NCI-H2029 treated with DMSO at 0.1 percent for 48 hours (cell line): ENCODE results near the gene FOXN1.
"Not testable (repeated sequence)": the region's sequence is repeated elsewhere in the genome, so short reads cannot be mapped to it uniquely, and the experiment has no call there.

Experiments used
- DNase-seq: peaks from one replicate; lab custom pipeline; 2025; lab: John Stamatoyannopoulos, UW

Gene FOXN1

GRCh38 chr17:28500712-28501379 is 5.3 kb upstream of the FOXN1 start:
- DNase-seq = no peak

DNA sequence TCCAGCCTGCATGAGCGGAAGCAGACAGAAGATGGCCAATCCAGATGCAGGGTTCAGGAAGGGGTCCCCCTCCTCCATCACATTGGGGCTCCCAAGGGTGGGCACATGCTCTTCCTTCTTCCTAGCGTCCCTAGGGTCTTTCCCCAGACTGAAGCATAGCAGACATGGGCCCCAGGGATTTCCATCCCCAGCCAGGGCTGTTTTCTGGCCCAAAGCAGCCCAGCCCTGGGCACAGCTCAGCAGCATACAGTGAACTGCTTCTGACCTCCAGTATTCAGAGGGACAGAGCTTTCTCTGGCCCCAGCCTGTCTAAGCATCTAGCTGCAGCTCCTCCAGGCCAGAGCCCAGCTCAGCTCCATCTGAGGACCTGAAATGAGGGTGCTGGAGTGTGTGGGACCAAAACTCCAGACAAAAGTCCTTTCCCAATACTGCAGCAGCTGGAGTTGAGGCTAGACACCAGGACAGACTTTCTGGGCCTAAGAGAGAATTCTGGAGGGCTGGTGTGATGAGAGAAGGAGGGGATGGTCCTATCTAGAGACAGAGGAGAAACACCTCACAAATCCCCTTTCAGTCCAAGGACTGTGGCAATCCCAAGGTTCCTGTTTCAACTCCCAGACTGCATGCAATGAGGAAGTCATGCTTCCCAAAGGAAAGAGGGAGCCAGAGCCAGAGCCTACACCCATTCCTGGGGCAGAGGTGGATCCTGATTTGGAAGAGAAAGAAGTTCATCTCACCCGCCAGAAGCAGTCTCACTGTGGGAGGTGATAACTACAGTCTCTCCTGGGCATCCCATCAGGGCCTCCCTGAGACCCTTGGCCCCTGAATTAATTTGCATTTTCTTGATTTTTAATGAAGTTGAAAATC is 4.5 kb upstream of the FOXN1 start:
- DNase-seq = no peak

DNA sequence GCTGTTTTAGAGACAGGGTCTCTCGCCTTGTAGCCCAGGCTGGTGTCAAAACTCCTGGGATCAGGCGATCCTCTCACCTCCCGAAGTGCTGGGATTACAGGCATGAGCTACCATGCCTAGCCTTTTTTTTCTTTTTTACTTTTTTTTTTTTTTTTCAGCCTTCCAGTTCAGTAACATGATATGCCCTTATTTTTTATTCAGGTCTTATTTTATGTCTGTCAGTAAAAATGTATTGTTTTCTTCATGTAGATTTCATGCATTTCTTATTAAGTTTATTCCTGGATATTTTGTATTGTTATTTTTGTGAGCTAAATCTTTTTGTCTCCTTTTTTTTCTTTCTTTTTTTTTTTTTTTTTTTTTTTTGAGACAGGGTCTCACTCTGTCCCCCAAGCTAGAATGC is 2.7 kb upstream of the FOXN1 start:
- DNase-seq = no peak

DNA sequence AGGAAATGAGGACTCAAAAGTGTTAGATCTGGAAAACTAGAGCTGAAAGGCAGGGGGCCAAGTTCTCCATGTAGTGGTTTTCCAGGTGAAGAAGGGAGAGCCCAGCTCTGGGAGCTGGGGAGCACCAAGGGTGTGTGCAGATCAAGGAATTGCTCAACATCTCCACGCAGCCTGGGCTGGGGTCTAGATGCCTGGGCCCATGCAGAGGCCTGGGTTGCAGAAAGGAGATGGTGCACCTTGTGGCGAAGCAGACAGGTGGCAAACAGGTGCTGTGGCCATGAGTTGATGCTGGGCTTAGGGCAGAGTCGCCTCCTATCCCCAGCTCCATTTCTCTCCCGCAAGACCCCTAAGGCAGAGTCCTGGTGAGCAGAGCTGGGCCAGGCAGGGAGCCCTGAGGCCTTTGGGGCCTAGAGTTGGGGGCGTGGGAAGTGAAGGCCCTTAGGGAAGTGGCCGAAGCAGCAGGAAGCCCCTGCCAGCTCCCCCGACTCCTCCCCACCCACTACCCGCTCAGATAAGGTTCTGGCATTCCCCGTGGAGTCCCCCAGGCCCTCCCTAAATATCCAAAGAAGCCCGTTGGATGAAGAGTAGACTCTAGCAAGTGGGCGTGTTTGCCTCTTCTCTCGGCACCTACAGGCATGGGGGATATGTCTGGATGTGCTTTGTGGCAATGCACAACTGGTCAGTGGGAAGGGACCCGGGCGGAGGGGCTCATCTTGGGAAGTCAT is 777 bp downstream of the FOXN1 start:
- DNase-seq = no peak

DNA sequence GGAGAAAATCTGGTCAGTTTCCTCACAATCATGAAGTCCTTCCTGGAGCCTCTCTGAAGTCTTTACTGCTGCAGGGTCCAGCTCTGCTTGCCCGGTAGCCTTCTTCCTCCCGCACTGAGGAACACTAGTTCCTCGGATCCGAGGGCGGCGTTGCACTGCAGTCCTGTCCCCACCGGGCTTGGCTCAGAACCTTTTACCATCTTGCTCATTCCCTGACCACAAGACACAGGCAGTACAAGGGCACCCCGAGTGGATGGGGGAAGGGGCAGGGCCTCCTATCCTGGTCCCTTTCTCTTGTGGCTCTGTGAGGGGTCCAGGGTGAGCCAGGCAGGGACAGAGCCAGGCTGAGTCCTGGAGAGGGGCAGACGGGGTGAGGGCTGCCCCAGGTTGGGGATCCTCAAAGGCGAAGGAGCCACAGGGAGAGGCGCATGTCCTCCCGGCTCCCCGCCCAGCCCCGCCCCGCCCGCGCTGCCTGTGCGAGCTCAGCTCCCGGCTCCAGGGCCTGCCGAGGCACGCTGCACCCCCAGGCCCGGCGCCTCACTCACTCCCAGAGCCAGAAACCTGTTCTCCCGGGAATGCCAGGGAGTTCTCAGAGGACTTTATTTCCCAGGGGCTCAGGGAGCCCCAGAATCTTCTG is 1.5 kb downstream of the FOXN1 start:
- no peak for DNase-seq

- no peak for DNase-seq
Measured at GRCh38 chr17:28508211-28508724, 2.1 kb downstream of the FOXN1 start.

- no peak for DNase-seq
Measured at GRCh38 chr17:28509789-28510188, 3.6 kb downstream of the FOXN1 start.

- no peak for DNase-seq
Measured at GRCh38 chr17:28511858-28512461, 5.8 kb downstream of the FOXN1 start.

GRCh38 chr17:28513476-28513875 is 7.3 kb downstream of the FOXN1 start:
- DNase-seq = no peak

- DNase-seq = no peak
Measured at GRCh38 chr17:28514561-28515002, 8.4 kb downstream of the FOXN1 start.

DNA sequence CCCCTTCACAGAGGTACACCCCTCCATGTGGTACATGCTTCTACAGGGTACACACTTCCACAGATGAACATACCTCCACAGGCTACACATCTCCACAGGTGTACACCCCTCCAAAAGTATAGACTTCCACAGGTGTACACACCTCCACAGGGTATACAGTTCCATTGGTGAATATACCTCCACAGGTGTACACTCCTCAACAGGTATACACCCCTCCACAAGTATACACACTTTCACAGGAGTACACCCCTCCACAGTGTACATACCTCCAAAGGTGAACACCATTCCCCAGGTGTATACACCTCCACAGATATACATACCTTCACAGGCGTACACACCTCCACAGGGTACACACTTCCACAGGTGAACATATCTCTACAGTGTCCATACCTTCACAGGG is 9.4 kb downstream of the FOXN1 start:
- DNase-seq = no peak

GRCh38 chr17:28518132-28518531 is 12.0 kb downstream of the FOXN1 start:
- no peak for DNase-seq

- DNase-seq = no peak
Measured at GRCh38 chr17:28518578-28518977, 12.4 kb downstream of the FOXN1 start.

GRCh38 chr17:28519236-28519635 is 13.1 kb downstream of the FOXN1 start:
- no peak for DNase-seq

DNA sequence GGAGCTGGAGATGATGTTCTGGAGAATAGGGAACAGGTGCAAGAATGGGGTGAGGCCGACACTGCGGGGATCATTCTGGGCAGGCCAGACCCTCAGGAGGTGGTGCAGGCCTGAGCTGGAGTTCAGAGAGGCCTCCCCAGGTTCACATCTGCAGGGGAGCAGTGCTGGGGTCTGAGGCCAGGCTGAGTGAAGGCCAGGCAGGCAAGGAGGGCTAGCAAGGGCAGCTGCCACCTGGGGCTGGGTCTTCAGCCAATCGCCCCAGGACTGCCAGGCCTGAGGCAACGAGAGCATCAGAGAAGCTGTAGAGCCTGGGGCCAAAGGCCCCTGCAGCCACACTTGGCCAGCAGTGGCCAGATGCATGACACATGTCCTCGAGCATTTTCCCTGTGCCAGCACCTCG is 14.5 kb downstream of the FOXN1 start:
- no peak for DNase-seq

GRCh38 chr17:28521311-28522085 is 15.3 kb downstream of the FOXN1 start:
- DNase-seq = no peak

- not testable (repeated sequence) for DNase-seq
Measured at GRCh38 chr17:28522281-28522680, 16.1 kb downstream of the FOXN1 start.

GRCh38 chr17:28523186-28523585 is 17.0 kb downstream of the FOXN1 start:
- DNase-seq = no peak

GRCh38 chr17:28523876-28524275 is 17.7 kb downstream of the FOXN1 start:
- no peak for DNase-seq

GRCh38 chr17:28524476-28525424 is 18.6 kb downstream of the FOXN1 start:
- DNase-seq = no peak
